Measurements from ENCODE around the gene RHBDD3.
"Not testable (repeated sequence)": the region's sequence is repeated elsewhere in the genome, so short reads cannot be mapped to it uniquely, and the experiment has no call there.

The RHBDD3 gene

DNA sequence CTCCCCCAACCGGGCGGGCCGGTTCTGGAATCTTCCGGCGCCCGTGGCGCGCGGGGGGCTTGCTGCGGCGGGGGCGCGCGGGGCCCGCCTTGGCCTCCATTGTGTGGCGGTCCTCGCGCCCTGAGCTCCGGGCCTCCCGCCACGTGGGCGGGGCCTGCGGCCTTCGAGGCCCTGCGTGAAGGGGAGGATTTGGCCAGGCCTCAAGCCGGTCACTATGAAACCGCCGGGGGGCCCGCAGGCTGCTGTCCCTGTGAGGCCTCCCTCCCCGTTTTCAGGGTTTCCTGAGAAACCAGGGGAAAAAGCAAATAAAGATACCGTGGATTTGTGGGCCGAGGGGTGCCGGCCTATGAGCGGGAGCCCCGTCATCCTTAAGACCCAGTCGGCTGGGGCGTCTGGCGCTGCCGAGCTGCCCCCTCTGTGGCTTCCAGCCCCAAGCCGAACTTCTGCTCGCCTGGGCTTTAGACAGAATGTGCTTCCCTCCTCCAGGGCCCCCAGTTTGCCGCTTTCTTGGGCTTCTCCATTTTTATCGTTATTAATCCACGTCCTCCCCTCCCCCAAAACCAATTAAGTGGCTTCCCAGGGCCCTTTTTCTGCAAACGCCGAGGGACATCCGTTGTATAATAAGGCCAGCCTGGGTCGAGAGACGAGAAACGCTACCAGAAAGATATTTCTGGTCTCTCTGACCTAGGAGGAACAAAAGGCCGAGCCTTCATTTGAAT, 889 bp upstream of the RHBDD3 start:
- peak; percentile 59 for DNase-seq

DNA sequence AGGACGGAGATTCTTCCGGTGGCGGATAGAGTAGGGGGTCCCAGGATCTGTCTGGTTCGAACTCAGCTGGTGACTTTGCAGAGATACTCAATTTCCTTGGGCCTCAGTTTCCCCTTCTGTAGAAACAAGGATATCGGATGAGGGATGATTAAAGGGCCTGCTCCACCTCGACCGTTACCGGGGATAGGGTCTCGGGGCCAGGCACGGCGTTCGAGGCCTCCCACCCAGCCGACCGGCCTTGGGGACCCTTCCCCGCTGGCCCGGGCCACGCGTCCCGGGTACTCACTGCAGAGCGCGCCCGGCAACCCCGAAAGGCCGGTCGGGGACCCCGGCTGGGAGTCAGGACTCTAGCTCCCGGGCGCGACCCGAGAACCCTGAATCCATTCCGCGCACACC, 321 bp downstream of the RHBDD3 start:
- no peak for DNase-seq

DNA sequence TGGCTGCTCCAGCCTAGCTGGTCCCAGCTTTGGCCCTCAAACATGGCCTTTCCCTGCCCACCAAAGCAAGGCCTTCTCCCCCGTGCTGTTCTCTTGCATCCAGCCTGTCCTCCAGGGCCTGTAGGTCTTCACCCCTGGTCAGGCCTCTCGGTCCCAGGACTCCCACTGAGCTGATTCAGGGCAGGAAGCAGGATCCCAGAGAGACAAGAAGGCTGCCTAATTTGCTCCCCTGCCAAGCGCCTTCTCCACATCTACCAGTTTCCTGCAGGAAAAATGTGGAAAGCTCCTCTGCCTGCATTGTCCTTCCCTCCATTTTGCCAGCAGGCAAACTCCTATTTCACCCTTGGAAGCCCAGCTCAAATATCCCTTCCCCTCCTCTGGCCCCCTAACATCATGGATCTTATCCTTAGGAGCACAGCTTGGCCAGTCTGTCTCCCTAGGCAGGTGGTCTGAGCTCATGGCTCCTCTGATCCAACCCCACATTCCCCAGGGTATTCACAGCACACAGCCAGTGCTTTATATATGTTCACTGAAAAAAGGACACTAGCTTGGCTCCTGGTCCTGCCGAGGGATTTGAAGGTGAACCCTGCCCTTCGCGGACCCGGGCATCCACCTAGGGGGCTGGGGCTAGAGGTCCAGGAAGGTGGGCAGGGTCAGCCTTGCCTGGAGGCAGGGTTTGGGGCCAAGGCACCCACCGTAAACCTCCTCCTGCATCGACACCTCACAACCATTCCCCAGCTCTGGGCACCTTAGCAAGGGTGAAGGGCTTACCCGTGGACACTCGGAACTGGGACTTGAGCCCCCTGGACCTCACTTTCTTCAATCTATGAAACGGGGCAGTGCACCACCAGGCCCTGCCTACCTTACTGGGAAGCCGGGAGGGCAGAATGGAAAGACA, 968 bp downstream of the RHBDD3 start:
- DNase-seq: no peak

DNA sequence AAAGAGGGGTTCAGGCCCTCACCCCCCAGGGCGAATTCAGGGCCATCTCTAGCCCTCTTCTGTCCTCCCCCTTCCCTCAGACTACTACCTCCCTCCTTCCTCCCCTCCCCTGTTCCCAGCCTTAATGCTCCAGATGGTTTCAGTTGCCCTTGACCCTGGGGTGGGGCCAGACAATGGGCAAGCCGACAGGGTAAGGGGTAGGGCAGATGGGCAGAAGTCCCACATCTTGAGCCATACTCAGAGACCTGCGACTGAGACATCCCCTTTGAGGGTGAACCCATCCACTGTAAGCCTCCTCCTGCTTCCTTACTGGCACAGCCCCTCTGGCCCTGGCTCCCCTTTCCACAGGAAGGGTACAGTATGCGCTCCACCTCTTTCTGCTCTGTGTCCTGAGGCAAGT, 1.9 kb downstream of the RHBDD3 start:
- DNase-seq: no peak

DNA sequence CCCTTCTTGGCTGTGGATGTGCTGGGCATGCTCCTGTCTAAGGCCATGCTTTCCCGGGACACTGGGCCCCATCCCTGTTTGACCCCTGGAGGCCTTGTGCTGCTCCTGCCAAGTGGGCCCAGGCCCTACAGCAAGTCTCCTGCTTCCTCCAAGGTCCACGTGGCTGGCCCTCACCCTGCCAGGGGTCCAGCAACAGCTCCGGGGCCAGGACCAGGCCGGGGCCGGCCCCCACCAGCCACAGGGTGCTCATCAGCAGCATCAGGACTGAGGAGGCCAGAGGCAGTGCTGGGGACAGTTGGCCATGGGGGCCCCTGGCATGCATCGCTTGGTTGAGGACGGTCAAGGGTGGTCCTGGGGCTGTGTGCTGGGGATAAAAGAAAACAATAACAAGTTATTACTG, 2.5 kb downstream of the RHBDD3 start:
- DNase-seq: no peak

DNA sequence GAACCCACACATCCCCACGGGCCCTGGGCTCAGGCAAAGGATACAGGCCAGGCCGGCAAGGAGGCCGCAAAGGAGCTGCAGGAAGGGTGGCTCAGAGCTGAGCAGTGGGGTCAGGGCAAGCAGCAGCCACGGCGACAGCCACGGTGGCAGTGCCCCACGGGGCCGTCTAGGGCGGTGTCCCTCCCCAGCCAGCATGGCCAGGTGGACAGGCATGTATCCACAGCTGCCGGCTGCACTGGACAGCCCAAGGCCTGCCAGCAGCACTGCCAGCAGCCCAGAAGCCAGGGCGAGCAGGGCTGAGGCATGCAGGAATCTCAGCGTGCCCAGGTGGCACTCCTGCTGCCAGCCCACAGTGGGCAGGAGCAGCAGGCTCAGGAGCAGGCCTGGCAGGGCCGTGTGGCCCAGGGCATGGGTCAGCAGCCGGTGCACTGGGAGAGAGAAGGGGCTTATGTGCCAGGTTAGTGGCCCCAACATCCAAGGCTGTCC, 3.9 kb downstream of the RHBDD3 start:
- DNase-seq: no peak

DNA sequence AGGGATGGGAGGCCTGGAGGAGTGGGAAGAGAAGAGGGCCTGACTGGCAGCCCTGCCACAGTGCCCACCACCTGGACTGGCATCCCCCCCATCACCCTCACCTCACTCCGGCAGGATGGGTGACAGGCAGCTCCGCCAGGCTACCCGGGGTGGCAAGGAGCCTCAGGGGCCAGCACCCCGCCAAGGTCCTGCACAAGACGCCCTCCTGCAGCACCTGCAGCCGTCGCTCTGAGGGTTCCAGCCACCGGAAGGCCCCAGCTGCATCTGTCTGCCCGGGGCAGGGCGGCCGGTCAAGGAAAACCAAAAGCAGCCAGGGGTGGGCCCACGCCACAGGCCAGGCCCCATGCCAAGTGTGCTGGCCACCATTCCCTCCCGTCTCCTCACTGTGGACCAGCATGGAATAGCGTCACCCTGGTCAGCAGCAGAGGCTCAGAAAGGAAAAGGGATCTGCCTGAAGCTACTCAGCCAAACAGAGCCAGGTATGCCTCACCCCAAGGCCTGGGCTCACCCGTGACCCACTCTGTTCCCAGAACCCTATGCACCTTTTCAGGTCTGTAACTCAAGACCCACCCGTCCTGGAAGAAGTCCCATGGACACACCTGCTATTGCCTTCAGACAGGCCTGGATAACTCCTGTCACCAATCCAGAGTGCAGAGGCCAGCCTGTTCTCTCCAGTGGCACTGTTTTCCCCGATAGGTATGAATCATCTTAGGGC, 7.0 kb downstream of the RHBDD3 start:
- no peak for DNase-seq

DNA sequence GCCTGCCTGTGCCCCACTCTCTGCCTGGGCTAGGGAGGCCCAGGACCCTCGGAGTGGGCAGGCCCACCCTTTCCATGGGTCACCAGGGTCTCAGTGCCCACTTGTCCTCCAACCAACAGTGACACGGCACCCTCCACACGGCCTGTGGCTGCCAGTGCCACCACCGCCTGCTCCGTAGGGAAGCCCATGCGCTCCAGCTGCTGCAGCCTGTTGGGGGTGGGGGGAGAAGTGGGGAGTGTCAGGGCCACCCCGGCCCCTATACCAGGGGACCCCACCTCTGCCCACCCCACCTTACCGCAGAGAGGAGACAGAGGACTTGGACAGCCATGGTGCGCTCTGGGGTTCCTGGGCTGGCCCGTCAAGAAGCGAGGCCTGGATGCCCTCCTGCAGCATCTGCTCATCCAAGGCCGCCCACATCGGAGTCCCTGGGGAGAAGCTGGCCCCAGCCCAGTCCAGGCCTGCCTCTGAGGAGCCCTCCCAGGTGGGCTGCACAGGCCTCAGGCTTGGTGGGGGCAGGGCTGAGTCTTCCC, 7.7 kb downstream of the RHBDD3 start:
- no peak for DNase-seq

DNA sequence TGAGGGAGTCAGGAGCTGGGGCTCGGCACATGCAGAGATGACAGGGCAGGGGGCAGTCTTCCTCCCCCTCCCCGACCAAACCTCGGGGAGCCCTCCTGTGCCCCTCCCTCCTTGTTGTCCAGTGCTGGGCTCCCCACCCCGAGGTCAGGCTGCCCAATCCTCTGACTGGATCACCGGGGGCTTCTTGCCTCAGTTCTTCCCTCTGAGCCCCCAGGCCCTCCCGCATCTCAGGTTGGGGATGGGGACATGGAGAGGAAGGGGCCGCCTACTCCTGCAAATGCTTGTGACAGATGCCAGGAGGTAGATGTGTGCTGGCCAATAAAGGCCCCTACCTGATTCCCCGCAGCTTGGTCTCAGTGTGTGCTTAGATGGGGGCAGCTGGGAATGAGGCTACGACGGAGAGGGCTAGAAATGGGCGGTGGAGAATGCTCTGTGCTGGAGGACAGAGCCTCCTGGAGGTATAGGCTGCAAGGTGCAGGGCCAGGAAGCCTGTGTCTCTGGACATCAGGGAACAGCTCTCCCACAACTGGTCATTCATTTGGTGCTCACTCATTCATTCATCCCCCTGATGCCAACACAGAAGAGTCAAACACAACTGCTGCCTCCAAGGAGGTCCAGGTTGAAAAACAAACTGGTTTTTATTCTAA, 8.4 kb downstream of the RHBDD3 start:
- DNase-seq: no peak

DNA sequence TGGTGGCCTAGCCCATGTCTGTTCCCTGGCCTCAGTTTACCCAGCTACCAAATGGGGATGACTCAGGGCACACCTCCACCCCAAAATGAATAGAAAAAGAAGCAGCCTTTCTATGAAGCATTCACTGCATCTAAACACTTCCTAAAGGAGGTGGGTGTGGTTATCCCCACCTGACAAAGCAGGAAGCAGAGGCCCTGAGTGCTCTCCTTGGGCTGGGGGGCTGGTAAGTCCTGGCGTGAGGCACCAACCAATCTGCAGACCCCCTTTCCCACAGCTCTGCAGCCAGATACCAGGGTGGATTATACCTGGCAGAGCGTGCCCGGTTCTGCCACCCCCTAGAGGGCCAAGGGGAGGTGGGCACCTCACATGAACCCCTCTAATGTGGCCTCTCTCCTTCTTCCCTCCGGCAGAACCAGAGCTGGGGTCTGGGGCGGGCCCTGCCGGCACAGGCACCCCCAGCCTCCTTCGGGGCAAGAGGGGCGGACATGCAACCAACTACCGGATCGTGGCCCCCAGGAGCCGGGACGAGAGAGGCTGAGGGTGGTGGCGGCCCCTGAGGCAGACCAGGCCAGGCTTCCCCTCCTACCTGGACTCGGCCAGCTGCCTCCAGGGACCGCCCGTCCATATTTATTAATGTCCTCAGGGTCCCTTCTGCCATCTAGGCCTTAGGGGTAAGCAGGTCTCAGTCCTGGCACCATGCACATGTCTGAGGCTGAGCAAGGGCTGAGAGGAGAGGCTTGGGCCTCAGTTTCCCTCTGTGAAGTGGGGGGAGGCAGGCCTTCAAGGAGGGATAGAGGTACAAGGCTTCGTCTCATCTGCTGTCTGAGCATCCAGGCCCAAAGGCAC, 9.2 kb downstream of the RHBDD3 start:
- DNase-seq: no peak

DNA sequence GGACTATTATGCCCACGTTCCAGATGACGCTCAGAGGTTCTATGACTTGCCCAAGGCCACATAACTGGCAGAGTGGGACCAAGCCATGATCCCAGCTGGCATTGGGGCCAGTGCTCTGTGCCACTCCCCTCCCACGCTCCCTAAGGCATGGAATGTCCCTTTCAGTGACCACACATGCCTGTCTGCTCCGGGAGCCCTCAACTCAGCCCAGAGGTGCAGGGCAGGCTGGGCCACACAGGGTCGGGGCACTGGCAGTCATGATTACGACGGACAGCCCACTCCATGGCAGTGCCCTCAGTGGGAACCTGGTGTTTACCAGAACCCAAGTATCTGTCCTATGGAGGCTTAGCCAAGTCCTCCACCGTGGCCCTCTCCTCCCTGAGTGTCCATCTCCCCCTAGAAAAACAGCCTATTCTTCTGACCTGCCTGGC, 10.0 kb downstream of the RHBDD3 start:
- no peak for DNase-seq

DNA sequence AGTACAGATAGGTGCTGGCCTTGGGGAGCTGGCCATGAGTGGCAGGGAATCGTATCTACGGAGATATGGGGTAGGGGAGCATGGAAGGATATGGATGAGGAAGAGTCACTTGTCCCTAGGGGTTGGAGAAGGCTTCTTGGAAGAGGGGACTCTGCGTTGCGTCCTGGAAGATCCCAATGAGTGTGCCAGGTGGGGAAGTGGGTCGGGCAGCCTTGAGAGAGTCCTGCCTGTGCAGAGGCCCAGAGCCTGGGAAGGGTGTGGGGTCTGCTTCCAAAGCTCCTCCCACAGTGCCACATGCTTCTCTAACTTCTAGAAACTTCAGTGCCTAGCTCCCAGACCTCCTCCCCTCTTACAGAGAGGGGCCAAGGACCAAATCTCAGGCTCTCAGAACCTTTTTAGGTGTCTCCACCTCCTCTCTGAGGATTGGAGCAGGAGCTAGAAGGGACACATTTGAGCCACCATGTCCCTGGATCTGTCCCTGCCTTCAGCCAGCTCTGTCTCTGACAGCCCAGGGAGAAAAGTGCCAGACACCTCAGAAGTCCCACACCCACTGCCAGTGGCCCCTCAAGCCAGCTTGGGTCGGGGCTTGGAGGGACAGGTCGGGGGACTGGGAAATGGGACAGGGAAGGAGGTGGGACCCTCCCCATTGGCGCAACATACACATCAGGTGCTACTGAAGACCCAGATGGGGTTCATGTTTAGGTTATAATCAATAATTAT, 11.0 kb downstream of the RHBDD3 start:
- no peak for DNase-seq

DNA sequence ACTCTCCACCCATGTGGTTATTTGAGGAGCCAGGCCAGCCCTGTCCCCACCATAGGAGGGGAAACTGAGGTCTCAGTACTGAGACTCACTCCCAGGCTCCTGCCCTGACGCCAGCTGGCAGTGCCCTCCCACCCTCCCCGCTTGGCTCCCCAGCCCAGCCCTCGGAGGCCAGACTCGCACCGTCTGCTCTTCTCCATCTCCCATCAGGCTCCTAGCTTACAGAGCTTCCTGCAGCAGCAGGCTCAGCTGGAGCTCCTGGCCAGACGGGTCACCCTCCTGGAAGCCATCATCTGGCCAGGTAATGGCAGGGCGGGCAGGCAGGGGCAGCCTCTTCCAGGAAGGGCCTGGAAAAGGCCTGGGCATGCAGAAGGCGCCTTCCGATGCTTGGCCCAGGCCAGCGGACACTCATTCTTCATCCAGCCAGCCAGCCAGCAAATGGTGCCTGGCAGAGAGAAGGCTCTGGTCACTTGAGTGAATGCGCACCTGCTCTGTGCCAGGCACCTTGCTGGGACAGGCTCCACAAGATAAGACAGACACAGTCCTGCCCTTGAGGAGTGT, 12.6 kb downstream of the RHBDD3 start:
- DNase-seq: no peak

DNA sequence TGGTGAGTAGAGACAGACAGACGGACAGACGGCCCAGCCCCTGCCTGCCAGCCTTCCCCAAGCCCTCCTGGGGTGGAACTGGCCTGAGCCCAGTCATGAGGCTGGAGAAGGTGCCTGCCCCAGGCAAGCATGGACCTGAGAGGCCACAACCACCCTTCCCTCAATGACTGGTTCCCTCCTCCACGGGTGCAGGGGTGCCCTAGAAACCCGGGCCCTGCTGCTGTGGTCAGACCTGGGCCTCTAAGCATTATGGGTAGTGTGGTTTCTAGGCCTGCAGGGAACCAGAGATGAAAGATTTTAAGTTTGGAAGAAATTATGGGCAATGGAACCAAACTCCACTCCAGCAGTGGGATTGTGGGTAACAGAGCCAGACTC, 13.5 kb downstream of the RHBDD3 start:
- DNase-seq: no peak

DNA sequence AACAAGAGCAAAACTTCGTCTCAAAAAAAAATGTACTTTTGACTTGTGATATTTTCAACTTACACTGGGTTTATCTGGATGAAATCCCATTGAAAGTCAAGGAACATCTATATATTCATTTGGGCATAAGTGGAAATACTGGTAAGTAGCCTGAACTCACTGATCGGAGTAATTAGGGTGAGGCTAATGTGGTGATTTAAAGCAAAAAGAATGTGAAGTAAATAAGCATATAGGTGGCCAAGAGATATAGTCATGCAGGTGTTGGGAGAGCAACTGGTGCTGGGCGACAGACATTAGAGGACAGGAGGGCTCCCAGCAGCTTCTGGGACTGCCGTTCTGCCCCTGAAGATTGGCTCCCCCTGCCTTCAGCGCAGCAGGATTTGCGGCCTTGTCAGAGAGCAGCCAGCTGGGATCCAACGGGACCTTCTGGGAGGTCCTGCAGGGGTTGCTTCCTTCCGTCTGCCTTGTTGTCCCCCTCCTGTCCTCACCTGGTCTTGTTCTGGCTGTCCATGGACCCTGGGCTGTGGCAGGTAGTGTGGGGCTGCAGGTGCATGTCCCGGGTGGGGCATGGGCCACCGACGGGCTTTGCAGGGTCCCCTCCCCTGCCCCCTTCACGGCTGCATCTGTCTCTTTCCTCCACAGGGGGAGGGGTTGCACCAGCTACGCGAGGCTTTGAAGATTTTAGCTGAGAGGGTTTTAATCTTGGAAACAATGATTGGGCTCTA, 14.1 kb downstream of the RHBDD3 start:
- DNase-seq: no peak

DNA sequence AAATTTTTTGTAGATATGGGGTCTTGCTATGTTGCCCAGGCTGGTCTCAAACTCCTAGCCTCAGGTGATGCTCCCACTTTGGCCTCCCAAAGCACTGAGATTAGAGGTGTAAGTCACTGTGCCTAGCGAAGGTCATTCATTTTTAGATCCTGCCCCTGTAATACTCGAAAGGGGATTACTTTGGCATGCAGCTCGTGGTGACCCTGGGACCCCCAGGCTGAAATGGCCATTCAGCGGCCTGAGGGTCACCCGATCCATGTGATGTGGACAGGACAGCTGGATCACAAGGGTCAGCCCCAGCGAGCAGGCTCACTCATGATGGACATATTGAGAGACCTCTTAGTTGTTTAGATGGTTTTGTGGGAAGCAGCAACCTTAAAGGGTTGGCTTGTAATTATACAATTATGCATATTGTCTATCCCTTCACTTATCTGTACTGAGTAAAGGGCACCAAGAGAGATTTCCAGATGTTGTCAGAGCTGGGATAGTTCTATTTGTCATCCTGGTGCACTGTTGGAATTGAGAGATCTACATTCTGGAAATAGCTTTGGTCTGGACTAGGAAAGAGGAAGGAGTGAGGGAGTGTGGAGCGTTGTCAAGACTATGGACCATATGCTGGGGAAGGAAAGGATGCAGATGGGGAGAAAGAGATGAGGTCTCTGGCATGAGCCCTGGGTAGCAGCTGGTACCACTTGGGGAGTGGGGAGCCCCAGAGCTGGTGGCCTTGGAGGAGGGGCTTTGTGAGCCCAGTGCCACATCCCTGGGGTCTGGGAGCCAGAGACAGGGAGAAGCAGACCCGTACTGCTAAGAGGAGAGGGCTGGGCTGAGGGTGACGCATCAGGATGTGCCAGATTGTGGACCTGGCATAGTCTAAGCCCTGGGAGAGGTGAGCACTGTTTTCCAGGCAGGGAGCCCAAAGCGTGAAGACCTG, 15.5 kb downstream of the RHBDD3 start:
- no peak for DNase-seq

DNA sequence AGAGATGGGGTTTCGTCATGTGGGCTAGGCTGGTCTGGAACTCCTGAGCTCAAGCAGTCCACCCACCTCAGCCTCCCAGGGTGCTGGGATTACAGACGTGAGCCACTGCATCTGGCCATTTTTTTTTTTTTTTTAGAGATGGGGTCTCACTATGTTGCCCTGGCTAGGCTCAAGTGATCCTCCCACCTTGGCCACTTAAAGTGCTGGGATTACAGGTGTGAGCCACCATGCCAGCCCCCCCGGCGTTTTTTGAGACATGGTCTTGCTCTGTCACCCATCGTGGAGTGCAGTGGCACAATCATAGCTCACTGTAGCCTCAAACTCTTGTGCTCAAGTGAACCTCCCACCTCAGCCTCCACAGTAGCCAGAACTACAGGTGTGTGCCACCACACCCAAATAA, 16.5 kb downstream of the RHBDD3 start:
- no peak for DNase-seq

DNA sequence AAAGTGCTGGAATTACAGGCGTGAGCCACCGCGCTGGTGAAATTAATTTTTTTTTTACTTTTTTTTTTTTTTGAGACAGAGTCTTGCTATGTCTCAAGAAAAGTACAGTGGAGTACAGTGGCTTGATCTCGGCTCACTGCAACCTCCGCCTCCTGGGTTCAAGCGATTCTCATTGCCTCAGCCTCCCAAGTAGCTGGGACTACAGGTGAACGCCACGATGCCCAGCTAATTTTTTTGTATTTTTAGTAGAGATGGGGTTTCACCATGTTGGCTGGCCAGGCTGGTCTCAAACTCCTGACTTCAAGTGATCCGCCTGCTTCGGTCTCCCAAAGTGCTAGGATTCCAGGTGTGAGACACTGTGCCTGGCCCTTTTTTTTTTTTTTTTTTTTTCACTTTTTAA, 19.9 kb downstream of the RHBDD3 start:
- not testable (repeated sequence) for DNase-seq
